GM21619 (cell line): ENCODE data around the gene RBMS1.

ENCODE experiments used
- ATAC-seq: cut with Tn5 transposase; IDR thresholded peaks from one replicate; pipeline ENCODE4 v1.9.1; 2021; ENCODE audit not compliant: unreplicated experiment

Gene RBMS1

DNA sequence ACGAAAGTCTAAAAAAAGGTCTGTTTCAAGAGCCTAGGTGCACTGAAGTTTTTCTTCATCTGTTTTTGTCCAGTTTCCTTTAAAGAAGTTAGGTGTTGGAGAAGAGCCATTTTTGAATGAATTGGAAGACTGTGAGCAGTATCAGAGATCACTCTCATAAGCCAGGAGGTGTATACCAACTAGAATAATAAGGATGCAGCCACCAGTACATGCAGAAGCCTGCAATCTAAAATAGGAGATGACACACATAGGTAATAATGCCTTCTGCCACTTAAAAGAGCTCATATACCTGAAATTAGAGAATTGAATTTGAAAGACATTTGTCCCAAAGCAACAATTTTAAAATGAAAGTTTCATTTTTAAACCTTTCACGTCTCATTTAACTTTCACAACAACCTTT, 81.7 kb downstream of the RBMS1 start:
- ATAC-seq: no peak

DNA sequence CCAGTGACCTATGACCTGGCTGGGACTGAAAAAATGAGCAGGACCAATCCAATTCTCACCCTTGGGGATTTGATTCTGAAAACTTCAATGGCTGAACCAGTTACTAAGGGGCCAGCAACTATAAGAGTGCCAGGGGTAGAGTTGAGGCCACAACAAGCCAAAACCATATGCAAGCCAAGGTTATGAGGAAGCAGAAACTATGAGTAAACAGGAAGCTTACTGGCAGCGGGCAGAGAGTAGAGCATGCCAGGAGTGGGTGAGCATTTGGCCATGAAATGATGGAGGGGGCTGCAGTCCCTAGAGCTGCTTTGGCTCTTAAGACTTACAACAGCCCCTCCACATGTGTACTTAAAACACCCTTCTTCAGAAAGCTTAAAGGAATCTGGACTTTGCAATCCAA, 82.4 kb downstream of the RBMS1 start:
- peak; percentile 38 for ATAC-seq

DNA sequence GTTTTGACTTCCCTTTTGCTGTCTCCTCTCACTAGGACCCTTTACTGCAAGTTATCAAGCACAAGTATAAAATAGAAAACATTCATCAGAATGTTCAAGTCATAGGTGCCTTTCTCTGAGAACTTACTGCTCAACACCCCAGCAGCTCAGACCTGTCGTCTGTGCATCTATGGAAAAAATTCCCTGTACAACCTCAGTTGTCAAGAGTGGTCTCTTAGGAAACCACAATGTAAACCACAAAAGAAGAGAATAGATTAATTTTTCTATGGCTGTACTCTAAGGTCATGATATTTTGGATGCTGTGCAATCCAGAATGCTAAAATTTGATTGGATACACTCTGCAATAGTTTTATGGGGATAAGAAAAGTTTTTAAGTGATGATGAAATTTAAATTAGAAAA, 84.1 kb downstream of the RBMS1 start:
- no peak for ATAC-seq

DNA sequence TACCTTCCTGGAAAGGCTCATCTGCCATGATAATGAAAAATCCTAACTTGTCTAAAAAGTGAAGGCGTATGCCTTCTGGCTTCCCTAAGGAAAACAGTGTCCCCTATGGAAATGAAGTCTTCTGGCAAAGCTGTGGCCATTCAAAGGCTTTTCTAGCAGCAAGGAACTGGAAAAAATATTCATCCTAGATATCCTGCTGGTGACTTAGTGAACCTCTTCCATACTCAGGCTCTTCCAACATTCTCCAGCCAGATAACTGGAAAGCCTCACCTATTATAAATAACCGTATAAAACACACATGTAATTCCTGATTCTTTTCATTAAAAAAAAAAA, 84.7 kb downstream of the RBMS1 start:
- no peak for ATAC-seq

DNA sequence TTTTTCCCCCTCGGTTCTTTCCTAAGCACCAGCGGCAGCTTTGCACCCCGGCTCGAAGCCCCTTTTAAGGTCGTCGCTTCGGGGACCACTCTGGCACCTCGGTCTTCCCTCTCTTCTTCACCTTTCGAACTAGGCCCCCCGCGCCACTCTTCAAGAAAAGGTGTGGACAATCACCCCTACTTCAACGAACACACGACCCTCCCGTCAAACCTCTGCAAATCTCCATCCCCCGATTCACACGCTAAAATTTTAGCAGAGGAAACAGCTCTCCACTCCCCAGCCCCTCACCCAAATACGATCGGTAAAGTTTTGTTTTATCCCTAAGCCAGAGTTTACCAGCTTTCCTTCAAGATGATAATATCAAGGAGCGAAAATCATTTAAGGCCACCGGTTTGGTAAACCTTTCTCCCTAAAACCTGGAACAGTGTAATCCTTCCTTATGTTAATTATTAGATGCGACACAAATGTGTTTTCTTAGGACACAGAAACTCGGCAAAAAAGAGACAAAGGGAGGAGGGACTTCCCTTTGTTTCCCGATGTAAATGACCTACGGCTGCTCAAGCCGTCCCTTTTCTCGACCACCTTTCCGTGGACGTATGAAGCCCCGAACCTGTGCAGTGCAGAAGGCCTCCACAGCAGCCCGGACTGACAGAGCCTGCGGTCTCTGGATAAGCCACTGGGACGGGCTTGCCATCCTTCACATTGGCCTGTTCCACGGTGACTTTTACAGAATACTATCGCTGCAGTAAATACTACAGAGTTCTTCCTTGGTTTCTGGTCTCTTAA, 85.2 kb downstream of the RBMS1 start:
- ATAC-seq: no peak

DNA sequence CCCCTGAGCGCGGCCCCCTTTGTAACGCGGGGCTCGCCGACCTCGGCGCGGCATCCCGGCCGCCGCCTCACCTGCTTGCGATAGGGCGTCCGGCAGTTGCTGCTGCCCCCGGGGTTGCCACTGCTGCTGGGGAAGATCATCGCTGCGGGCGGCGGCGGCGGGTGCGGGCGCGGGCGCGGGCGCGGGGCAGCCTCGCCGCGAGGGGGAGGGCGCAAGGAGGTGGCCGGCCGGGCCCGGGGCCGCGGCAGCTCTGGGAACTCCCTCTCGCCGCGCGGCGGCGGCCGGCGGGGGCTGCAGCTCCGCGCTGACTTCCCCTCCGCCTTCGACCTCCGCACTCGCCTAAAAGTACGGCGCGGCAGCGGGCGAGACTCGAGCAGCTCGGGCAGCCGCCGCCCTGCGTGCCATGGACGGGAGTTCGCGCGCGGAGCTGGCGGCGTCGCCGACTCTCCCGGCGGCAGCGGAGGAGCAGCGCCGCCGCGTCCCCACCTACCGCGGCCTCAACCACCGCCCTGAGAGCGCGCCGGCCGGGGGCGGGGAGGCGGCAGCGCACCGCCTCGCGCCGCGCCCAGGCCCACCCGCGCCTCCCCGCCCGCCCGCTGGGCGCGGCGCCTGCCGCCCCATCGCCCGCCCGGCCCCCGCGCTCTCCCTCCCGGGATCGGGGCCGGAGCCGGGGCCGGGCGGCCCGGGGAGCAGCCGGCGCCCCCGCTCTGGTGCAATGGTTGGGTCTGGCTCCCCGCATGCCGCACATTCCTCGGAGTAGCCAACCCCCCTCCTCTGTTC, 86.0 kb downstream of the RBMS1 start:
- peak; percentile 43 for ATAC-seq

DNA sequence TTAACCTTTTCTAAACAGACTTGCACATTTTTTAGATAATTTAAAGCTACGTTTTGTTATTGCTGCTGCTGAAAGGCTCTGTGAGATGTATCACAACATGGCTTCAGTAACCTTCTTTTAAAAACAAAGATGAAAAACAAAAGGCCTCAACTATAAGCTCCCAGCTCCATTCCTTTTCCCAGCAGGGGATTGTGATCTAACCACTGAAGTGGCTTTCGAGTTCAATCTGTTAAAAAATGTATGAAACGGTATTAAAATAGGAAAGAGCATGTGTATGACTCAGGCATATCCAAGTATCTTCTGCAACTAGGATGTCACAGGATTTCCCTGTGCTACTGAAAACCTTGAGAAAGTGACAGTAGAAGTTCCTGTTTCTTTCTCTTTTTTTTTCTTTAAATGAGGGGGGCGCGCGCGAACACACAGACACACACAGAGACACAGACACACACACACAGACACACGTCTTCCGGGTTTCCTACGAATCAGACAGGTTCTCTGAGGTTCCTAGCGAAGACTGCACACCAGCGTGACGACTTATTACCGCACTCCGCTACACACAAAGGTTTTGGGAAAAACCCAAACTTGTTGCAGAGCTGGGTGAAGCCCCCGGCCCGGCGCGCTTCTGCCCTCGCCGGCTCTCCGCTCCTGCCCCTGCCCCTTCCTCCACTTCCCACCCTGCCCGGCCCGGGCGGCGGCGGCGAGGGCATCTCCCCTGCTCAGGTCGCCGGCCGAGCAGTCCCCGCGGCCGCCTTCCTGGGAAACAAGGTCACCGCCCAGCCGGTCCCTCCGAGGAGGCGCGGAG, 86.8 kb downstream of the RBMS1 start:
- ATAC-seq: peak; percentile 53

DNA sequence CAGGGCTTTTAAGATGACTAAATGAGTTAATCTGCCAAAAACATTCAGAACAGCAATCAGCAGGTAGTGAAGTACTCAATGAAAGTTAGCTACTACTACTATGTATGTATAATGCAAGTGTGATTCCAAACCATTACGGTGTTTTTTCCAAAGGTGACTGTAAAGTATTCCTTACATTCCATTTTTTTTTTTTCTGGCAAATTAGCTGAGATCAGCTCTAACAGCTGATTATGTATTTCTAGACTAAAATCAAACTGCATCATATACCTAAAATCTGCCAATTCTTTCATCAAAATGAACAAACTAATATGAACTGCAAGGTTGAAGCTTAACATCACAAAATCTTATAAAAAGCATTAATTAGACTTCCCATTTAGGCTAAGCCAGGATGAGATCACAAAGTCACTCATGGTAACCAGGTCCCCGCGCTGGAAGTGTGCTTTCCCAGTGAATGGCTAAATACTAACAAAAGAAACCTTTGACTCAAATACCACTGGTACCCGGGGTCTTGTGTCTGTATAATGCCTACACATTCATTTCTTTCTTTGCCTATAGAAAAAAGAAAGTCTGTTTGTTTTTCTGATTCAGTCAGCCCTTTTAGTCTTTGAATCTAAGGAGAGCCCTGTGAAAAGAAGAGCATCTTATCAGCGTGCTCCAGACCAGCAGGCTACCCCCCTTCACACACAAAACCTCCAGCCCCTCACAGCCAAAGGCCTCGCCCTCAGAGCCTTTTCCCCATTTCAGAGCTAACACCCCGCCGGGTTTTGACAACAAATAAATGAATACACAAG, 88.3 kb downstream of the RBMS1 start:
- ATAC-seq: no peak

DNA sequence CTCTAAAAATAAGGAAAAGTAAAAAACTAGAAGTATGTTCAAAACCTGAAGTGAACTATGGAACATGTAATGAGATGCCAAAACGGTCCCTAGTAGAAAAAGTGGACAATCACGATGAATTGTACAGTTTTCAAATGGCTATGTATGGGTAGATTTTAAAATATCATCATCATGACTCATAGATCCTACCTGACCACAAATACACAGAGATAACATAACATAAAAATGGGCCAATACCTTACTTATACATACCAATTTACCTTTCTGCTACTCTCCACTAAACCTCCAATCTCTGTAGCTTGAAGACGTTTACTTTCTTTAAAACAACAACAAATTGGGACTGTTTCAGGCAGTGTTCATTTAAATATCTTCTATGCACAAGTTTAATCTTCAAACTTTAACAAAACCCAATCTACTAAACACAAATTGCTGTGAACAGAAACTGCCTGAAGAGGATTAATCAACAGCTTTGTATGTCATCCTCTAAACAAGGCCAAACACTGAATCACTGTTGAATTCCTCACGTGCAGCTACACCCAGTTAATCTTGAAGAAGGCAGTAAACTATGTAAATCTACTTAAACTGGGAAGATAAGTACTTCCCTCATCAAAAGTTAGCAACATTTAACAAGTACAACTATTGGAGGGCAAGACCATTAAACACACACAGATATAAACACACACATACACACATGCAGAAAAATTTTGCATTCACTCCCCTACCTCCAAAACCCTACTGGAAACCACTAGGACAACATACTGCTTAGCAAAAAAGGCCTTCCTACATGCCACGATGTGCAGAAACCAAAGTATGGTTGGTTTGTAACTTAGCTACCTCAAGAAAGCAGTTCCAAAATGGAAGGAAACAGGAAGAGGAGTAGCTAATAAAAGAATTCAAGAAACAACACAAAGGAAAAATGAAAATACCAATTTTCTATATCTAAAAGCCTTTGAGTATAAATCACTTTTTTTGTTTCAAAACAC, 90.3 kb downstream of the RBMS1 start:
- no peak for ATAC-seq

DNA sequence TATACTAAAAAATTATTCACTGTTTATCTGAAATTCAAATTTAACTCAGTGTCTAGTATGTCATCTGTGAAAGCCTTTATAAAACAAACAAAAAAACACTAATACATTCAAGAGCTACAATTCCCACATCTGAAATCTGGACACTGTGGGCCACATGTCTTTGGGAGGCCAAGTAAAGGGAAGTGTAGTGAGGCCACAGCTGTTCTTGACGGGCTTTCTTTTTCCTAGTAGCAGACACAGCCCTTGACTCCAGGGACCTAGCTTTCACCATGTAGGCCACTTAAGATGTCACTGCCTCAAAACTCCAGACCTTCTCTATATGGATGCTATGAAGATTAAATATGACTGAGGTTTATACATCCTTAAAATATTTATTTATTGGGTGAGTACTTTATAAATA, 91.1 kb downstream of the RBMS1 start:
- ATAC-seq: no peak

DNA sequence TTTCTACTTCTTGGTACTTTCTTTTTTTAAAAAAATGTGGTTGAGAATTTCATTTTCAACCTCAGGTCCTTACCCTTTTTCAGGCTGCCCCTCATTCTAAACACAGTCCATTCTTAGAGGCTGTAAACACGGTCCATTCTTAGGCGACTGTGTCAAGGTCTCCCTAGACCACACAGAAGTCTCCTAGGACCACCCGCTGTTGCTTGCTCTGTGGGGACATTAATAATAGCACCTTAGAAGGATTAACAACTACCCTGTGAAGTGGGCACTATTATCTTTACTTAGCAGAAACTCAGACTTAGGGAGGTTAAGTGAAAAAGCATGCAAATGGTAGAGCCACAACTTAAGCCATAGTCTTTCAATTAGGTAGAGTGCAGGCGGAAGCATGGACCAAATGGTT, 91.7 kb downstream of the RBMS1 start:
- ATAC-seq: no peak

DNA sequence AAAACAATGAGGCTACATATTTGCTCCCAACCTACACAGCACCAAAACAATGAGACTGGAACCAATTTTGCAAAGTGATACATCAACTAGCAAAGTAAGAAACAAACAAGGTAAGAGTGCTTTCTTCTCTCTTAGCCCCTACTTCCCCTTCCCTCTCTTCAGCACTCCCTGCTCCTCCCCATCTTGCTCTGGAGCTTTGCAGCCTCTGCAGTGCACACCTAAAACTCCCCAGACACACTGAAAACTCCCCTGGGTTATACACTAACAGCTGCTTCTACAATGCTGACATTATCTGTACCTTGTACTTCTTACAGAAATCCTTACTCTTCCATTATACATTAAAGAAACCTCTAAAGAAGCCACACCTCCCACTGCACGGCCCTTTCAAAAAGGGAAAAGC, 93.7 kb downstream of the RBMS1 start:
- no peak for ATAC-seq

DNA sequence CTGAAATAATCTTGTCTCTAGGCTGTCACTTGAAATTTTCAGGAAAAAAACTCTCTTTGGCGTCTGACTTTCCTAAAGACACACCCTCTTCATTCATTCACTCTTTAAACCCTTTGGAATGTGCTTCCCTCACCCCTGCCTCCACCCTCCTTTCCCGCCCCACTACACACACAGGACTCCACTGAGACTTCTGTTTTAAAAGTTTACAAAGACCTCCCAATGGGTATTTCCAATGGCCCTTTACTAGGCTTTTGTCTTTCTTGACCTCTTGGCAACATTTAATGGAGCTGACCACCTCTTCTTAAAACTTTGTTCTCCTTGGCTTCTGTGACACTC, 96.1 kb downstream of the RBMS1 start:
- no peak for ATAC-seq

DNA sequence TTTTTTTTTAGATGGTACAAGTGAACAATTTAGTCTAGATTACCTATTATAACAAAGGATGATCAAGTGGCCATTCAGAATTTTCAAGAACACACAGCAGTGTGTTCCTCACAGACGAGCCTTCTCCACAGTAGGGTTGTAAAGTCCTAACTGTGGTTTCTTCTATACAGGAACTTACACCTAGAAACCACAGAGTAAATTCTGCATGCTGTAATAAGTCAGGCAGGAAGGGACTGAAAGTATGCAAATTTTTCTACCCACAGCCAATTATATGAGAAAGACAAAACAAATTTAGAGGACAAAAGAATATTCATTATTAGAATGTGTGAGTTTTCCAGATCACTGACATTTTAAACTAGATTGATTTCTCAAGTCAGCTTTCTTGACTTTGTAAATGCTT, 99.5 kb downstream of the RBMS1 start:
- ATAC-seq: peak; percentile 100

DNA sequence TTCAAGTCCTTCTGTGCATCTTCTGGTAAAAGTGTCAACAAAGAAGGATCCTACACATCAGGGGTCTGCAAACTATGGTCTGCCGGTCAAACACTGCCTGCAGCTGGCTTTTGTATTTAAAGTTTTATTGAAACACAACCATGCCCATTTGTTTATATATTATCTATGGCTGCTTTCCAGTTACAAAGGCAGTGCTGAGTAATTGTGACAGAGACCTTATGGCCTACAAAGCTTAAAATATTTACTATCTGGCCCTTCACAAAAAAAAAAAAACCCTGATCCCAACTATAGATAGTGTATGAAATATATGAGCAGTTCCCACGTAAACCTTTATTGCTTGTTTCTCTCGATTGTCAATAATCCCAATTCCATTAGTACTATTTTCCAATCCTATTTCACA, 101.4 kb downstream of the RBMS1 start:
- no peak for ATAC-seq

DNA sequence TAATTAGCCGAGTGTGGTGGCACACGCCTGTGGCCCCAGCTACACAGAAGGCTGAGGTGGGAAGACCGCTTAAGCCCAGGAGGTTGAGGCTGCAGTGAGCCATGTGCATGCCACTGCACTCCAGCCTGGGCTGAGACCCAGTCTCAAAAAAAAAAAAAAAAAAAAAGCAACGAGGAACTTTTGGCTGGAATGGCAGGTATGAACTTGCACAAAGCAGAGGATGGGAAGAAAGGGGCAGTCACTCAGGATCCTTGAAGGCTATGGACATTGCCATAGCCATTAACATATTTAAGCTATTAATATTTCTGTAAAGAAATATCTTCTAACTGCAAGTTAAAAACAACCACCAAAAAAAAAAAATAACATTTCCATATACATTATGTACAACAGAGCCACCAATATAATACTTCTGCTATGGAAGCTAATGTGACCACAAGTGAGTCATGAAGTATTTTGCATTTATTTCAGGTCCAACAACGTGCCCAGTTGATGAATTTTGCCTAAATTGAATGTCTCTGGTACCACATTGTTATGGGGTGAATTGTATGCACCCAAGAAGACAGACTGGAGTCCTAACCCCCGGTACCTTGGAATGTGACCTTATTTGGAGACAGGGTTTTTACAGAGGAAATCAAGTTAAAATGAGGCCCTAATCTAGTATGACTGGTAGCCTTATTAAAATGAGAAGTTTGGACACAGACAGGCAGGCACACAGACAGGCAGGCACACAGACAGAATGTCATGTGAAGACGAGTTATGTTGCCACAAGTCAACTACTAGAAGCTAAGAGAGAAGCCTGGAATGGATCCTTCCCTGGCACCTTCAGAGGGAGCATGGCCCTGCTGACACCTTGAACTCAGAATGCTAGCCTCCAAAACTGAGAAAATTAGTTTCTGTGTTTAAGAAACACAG, 102.8 kb downstream of the RBMS1 start:
- ATAC-seq: no peak

DNA sequence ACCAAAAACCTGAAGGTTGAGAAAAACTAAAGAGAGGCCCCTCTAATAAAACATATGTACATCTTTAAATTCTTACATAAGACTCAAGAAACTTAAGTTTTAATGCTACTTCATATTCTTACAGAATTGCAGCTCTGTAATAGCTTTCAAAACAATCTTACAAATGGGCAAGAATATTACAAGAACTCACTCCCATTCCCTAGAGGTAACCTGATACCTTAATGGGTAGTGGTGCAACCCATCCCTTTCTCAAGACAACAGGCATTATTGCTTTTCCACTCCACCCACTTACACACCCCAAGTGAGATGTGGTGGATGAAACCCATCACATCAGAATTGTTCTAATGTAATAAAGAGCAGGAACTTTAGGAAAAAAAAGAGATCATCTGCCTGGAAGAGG, 103.7 kb downstream of the RBMS1 start:
- ATAC-seq: no peak

DNA sequence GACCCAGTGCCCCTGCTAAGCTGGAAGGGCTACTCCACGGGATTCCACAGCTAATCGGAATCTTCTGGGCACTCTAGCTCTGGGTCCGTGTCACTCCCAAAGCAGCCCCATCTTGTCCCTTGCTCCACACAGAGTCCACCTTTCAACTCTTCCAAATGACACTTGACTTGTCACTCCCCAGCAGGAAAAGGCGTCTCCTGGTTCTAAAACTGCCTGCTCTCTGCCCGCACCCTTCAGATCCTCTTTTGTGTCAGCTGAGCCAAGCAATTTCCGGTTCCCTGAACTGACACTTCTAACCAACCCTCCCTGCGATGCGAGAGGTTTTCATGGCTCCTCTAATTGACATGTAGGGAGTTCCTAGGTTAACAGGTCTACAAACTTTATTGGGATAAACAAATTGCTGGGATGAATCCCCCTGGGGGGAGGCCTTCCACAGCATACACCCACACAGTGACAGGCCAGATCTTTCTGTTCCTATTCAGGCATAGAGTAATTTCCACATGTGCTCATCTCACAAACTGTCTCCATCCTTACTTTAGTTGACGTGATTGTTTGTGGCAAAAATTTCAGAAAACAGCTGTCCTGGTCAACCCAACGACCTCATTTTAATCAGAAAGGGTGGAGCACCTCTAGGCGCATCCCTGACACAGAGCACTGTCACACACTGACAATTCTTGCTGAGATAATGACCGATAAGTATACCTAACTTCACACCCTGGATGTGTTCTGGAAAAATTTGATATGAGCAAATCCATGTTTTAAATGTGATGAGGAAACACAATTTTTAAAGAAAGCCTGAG, 104.9 kb downstream of the RBMS1 start:
- ATAC-seq: no peak
